Right lobe of liver (tissue), 4 donors: ENCODE results near the gene TMPRSS2.

Source experiments
- CTCF ChIP-seq, 4 donors: fragments of 200-600 bp in 3 of 4; fragments of 450-650 bp in 1 of 4; IDR thresholded peaks; one replicate each; pipeline versions ENCODE4 v1.5.1 to v1.8.0; 2016 to 2022; ENCODE audit warnings: antibody characterized with exemption in 4 of 4, mild to moderate bottlenecking in 2 of 4
- POLR2A ChIP-seq: fragments of 450-650 bp; IDR thresholded peaks from one replicate; pipeline ENCODE4 v1.6.1; 2017; ENCODE audit warnings: antibody characterized with exemption, mild to moderate bottlenecking
- donor health status: DM: no; HTN: no; CAD: no.
- donor health status: DM: no; HTN: no; CAD: no.
- donor health status: DM: no; HTN: yes; CAD: no.

- TF ChIP-seq CTCF (IDR thresholded peaks at IDR 0.05): no peak
- no peak for TF ChIP-seq POLR2A
Observed at GRCh38 chr21:41509145-41509496, 1.2 kb upstream of the TMPRSS2 start.
